ENCODE data around the gene SLC1A7.

SLC1A7 gene

DNA sequence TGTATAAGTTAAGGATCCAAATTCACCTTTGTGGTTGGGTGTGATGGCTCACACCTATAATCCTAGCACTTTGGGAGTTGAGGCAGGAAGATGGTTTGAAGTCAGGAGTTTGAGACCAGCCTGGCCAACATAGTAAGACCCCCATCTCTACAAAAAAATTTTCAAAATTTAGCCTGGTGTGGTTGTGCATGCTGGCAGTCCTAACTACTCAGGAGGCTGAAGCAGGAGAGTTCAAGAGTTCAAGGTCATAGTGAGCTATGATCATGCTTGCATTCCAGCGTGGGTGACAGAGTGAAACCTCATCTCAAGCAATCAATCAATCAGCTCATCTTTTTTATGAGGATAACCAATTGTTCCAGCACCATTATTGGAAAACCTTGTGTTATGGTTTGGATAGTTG lies 16.5 kb upstream of the SLC1A7 start:
- no peak for DNase-seq

DNA sequence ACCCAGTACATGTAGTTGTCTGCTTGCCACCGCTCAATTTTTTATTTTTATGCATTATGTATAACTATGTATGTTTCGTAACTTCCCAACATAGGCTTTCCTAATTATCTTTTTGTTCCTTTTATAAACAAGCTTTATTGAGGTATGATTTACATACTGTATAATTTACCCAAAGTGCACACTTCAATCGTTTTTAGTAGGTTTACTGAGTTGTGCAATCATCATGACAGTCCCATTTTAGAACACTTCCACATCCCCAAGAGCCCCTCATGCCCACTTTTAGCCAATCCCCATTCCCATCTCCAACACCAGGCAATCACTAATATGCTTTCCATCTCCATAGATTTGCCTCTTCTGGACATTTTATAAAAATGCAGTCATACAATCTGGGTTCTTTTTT lies 14.3 kb upstream of the SLC1A7 start:
- DNase-seq: no peak

DNA sequence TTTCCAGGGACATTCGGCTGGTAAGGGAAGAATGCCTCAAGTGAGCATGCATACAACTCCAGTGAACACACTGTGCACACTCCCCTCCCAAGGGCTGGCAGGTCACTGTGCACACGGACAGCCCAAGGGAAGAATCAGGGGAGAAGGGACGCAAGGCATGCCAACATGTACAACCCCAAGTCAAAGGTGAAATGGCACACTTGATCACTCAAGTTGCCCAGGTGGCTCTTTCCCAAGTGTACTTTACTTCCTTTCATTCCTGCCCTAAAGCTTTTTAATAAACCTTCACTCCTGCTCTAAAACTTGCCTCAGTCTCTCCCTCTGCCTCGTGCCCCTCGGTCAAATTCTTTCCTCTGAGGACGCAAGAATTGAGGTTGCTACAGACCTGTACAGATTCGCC lies 13.5 kb upstream of the SLC1A7 start:
- DNase-seq: no peak

DNA sequence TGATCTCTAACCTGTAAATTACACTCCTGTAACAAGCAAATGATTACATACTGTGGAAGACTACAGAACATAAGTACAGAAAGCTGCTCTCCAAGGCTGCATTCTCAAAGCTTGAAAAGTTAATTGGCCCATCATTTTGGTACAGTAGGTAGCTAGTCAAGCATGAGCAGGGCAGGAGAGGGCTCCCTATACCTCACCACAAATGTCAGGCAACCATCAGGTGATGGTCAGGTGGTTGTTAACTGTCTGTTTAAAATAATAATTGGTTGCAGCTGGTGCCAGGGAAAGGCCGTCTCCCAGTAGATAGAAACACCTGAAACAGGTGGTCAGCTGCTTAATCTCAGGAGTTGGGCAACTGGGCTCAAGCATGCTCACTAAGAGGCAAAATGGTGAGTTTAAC lies 13.1 kb upstream of the SLC1A7 start:
- no peak for DNase-seq

DNA sequence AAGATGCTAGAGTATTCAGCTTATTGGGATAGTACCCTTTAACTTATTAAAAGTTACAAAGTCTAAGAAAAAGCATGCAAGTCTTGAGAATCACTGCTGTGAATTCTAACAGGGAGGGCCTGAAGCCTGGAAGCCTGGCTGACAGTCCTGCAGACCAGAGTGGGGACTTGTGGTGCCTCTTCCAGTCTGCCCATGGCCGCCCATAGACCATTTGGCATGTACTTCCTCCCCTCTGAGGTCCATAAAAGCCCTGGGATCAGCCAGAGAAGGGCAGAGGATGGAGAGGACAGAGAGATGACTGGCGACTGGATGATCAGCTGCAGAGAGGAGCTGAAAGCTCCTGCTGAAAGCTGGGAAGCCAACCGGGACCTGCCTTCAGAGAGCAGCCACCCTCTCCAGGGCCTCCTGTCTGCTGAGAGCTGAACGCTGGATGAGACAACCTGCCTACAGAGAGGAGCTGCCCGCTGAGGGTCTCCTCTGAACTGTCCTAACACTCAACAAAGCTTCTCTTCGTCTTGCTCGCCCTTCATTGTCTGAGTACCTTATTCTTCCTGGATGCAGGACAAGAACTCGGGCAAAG lies 12.5 kb upstream of the SLC1A7 start:
- no peak for DNase-seq

DNA sequence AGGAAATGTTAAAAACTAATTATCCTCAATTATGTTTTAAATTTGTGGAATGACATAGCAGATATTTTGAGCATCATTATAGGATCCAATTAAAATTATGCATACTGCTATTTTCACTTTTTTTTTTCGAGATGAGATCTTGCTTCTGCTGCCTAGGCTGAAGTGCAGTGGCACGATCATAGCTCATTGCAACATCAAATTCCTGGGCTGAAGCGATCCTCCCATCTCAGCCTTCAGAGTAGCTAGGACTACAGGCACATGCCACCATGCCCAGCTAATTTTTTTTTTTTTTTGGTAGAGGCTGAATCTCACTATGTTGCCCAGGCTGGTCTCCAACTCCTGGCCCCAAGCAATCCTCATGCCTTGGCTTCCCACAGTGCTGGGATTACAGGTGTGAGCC lies 11.3 kb upstream of the SLC1A7 start:
- no peak for DNase-seq

DNA sequence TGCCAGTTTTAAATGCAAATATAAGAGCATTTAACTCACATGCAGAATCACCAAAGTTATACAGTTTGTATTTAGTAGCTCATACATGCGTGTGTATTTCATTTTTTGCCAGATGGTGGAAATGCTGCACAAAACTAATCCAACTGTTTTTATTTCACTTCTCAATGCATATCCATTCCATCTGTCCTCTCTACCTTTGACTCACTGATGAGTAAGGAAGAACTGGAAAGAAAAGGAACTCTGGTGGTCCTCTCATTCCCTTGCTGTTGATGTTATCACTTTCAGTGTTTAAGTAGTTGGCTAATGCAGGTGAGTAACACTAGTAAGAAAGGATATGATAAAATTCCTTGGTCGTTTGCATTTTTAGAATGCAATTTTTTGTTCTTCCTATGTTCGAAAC lies 5.7 kb upstream of the SLC1A7 start:
- no peak for DNase-seq

DNA sequence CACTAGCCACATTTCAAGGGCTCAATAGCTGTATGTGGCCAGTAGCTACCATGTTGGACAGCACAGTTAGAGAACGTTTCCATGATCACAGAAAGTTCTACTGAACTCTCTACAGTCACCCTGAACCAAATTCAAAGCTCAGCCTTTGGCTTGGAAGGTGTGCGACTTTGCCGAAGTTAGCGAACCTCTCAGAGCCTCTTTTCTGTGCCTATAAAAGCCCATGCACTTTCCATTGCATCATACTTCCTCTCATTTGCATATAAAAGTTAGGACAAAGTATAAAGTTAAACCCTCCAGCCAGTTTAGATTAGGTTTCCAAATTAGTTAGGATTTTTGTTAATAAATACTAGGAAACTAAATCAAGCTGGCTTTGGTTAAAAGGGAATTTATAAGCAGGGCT lies 4.7 kb upstream of the SLC1A7 start:
- no peak for DNase-seq

DNA sequence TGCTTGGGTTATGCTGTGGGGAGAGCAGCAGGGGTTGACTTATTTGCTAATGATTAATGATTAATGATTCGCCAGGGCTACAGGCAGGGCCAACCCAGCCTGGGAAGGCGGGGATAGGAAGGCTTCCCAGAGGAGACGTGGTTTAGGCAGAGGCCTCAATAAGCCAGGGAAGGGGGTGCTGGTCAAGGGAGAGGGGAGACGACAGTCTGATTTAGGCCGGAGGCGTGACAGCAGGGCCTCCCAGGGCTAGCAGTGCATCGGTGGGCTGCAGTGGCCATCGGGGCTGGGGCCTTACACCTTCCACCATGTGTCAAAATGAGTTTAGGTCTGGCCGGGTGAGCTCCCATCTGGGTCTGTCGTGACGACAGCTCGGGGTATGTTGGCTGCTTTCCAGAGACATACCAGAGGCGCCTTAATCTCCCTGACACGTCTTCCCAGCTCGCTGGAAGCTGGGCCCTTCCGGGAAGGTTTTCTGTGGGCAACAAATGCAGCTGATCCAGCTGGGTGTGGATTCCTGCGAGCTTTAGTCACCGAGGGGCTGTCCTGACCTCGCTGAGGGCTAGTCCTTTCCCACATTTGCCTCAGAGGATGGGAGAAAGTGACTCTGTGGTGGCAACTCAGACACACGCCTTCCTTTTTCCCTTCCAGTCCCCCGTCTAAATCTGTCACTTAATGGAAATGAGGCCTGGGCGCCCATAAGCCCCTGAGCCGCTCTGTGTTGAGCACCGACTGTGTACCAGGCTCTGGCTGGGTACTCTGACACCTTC lies 3.7 kb upstream of the SLC1A7 start:
- DNase-seq: no peak

DNA sequence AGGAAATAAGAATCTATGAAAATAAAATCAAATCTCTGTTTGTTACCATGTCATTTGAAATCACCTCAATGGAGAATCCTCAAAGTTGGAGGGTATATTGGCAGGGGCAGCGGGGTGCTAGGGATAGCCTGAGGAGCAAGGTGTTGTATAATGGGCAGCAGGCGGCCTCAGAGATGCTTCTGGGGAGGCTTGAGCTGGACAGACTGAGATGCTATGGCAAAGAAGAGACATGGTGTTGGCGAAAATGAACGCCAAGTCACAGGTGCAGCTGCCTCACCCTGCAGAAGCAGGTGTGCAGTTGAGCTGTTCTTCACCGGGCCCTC lies 3.1 kb upstream of the SLC1A7 start:
- DNase-seq: no peak

DNA sequence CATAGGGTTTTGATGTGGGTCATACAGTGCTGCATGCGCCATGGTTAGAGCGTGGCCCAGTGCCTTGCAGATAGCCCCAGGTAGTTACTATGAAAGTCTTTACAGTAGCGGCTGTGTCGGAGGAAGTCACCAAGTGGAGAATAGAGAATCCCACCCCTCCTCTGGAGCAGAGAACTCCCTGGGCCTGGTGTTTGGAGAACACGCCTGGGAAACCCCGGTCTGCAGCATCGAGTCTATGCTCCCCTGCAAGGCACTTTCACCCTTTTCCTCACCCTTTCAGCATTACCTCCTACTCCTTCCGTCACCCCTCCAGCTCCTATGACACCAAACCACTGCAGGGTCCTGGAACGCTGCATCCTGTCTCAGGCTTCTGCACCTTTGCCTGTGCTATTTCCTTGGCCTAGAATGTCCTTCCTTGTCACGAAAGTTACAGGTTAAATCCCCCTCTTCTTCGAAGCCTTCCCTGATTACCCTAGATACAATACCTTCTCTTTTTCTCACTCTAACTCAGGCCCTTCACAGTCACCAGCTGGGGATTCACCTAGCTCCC lies 2.7 kb upstream of the SLC1A7 start:
- no peak for DNase-seq

DNA sequence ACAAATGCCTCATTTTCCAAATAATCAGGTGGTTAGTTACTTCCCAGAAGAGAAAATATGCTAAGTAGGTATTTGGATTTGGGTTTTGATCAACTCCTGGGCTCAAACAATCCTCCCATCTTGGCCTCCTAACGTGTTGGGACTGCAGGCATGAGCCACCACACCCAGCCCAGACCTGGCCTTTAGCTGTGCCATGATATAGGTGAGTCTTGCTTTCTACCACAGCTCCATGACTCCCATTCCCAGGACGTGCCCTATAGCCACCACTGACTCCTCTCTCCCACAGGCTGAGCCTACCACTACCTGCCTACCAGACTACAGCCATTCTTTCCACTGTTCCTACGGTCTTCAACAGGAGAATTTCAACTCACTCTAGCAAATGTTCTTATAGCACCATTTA lies 1.8 kb upstream of the SLC1A7 start:
- no peak for DNase-seq

DNA sequence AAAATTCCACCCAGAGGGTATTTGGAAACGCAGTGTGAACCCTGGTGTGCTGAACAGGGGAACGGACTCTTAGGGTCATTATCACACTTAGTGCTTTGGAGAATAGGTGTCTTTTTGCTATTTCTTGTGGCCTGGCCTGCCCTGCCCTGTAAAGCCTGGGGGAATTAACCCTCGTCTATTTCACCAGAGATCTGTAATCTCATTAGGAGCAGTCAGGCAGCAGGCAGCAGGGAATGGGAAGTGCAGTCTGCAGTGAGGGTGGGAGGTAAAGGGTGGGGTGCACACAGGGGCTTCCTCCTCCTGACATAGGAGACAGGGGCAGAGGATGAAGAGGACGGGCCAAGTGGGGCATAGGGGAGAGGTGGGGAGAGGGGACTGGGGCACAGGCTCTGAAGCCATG lies 1.1 kb upstream of the SLC1A7 start:
- no peak for DNase-seq

DNA sequence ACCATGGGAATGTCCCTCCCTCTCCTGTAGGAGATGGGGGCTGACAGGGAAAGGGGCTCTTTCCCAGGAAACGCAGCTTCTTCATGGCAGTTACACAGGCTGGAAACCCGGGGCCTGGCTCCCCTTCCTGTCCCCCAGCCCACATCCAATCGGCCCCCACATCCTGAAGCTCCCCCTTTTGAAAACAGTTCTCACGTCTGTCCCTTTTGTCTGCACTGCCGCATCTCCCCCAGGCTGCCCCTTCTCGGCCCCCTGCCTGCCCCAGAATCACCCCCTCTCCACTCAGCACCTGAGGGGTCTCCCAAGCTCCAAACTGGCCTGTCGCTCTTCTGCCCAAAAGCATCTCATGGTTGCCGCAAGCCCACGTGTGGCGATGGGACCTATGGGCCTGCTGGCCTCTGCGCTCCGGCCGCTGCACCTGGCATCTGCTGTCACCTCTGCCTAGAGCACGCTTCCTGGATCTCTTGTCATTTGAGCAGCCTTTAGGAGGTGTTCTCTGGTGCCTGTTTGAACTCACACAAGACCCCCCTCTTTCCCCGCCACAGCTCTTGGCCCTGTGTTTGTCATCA lies 867 bp downstream of the SLC1A7 start:
- no peak for DNase-seq

DNA sequence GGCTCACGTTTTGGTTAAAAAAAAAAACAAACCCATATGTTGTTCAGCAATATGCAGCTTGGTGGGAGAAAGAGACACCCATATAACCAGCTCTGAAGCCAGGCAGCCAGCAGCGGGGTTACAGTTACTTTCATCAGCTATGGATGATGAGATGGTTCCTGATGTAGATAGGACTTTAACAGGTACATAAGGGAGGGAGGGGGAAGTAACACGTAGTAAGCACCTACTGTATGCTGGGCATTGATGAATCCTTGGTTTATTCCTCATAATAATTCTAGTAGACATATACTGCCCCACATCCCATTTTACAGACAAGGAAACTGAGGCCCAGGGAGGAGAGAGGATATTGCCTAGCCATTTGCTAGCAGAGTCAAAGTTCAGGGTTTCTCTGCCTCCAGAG lies 2.0 kb downstream of the SLC1A7 start:
- DNase-seq: no peak

DNA sequence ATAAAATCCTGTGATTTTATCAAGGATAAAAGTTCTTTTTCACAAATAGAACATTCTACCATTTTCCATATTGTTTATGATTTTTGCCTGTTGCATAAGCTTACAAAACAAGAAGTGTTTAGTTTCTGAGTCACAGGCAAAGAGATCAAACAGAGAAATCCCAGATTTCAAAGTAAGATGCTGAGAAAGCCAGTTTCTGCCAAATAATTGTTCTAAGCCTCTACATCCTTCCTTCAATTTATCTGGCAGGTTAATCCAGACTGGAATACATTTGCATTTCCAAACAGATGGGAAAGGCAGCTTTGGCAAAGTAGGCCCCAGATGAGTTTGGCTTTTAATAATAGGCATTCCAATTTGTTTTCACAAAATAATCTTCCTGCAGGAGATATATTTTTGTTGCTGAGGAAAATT lies 2.5 kb downstream of the SLC1A7 start:
- DNase-seq: peak; percentile 31

DNA sequence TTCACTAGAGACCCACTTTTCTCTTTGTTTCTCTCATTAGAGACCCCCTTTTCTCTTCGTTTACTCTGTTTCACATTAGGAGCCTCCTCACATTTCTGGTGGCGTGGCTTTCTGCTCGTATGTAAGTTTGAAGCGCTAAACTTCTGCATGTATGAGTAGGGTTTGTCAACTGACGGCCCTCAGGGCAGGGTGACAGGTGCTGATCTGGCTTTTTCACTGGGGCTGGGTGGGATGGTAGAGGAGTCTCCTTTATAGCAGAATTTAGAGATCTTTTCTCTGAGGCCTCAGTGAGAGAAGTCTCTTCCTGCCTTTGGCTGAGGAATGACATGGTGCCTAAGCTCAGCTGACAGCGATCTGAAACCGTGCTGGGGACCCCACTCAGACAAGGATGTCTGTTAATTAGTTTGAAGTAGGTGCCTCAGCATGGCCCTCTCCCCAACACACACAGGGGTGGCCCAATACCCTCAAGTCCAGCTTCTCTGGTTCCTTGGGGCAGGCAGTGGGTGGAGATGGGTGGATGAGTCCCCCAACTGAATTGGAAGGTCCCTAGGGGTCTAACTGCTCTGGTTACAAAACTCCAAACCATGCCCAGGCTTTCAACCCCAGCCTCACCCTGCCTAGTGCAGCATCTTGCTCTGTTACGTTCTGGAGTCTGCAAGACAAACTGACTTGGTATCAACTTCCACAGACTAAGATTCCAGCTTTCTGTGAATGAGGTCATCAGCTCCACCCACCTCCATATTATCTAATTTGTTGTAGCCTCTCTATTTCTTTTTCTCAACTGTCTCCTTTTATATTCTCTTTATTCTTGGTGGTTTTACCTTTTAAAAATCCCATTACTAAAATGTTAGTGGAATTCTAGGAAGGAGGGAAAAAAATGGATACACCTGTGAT lies 3.2 kb downstream of the SLC1A7 start:
- no peak for DNase-seq

DNA sequence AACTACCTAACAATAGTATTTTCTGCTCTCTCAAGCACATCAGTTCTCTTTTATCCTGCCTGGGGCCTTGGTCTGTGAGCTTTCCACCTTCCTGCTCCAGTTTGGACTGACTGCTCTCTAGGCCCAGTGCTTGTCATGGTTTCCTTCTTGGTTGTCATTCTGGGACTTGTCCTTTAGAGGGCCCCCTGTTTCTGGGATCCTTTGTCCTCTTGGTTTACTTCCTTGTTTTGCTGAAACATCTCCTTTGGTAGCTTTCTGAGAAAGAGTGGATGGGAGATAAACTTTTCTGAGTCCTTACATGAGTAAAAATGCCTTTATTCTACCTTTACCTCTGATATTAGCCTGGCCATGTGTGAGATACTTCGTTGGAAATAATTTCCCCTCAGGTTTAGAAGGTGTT lies 4.7 kb downstream of the SLC1A7 start:
- DNase-seq: no peak

DNA sequence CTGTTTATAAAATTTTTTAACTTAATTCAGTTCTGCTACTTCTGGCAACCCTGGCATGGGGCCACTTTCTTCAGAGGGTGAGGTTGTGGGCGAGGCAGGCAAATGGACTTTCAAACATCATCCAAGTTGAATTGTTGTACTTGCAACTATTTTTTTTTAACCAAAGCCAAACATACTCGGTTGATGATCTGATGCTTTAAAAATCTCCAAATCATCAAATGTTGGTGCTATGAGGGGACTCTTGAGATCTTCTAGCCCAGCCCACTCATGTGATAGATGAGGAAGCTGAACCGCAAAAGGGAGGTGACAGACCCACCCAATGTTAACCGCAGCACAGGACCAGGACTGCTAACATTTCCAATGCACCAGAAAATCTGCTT lies 6.7 kb downstream of the SLC1A7 start:
- no peak for DNase-seq

DNA sequence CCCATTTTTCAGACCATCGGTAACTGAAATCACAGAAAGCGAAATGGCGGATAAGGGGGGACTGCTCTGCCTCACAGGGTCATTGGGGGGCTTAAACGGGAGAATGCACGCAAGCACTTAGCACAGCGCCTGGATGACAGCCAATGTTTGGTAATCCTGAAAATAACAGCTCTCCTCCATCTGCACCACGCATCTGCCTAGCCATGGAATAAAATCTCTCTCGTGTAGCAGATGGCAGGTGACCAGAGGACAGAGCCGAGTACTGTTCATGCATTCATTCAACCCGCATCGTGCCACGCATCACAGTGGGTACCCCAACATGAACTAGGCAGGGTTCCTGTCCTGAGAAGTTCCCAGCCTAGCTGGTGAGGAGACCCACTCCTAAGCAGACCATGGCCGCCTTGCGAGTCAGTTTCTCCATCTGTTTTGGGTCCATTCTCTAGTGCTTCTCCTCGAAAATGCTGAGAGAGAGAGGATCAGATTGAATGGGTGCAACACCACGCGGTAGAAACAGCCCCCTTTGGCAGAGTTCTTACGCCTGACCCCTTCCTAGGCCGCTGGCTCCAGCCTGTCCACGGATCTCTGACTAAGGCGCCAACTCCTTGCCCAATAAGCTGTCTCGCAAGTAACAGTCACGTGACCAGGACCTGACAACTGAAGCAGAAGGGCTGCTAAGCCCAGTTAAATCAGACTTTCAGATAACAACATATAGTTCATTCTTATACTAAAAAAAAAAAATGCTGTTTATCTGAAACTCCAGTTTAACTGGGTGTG lies 7.3 kb downstream of the SLC1A7 start:
- no peak for DNase-seq

DNA sequence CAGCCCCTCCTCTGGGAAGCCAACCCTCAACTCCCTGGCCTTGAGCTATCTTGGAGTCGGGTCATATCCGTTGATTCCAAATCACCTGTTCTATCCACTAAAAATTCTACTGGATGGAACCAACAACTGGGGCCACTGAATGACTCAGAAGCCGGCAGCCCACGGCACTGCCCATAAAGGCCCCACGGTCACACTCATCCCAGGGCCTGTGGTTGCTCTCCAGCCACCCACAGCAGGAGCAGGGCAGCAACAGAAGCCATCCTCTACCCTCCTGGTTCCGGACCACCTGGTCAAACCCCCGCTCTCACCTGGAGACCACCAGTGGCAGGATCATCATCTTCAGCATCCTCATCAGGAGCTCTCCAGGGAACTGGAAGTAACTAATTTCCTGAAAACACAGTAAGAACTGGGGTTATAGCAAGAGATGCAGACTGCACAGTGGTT lies 8.4 kb downstream of the SLC1A7 start:
- no peak for DNase-seq

DNA sequence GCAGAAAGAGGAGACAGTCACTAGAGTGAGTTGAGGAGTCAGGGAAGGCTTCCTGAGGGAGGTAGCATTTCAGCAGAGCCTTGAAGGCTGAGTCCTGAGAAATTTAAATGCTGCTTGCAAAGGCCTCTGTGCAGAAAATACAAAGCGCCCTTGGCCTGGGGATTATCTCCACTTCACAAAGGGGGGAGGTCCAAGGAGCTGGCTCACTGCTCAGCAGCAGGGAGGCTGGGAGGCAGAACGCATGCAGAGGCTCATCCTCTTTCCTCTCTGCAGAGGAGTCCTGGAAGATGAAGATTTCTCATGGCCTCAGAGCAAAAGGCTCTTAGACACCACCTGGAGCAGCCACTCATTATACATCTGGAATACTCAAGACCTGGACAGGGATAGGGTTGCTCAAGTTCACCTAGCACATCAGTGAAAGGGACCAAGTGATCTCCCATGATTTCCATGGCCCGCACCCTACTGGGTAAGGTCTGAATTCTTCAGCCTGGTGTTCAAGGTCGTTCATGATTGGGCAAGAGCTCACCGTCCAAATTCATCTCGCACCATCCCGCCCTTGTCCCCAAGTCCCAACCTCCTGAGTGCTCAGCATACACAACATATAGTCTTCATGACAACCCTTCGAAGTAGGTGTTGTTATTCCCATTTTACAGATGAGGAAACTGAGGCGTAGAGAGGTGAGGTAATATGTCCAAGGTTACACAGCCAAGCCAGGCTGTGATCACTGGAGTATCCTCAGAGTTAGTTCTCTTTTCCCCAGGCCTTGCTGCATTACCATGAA lies 9.0 kb downstream of the SLC1A7 start:
- no peak for DNase-seq
